ENCODE measurements around the gene TBC1D1. TPM values are rescaled to one million over a fixed set of nuclear protein-coding genes. Genes with fewer than 3 reads are reported as not detected.
A peak's percentile ranks its signal among the peaks of the same experiment; 100 is the strongest.
"Not testable (repeated sequence)": the region's sequence is repeated elsewhere in the genome, so short reads cannot be mapped to it uniquely, and the experiment has no call there.

Gene TBC1D1
- total RNA-seq, 4 donors from 2014 or later: 206 to 258 (median 221) TPM

GRCh38 chr4:38015886-38016515 lies 125.1 kb downstream of the TBC1D1 start:
- H3K4me1 ChIP-seq: peaks cover 27 to 53% (median 49%) of the 10 kb centered on the region in 4 donors
- intact Hi-C loops (cut with DNase I): no loop called here
- peaks cover 4 to 40% (median 13%) of the 10 kb centered on the region in 4 donors for H3K36me3 ChIP-seq
- H3K27ac ChIP-seq (replicated peaks in 1 of 4): peak overlapping the region; percentile 64 to 78 (median 71)
- DNase-seq (ENCODE audit: extremely low spot score): no peak
- H3K9me3 ChIP-seq: no peaks in the 10 kb centered on the region
- 58% methylated on average over 7 of the region's 7 CpGs for WGBS
- no peaks in the 10 kb centered on the region for H3K27me3 ChIP-seq
- no peak overlapping the region for H3K4me3 ChIP-seq
- no peak for TF ChIP-seq POLR2A (IDR thresholded peaks at IDR 0.05; ENCODE audit: low read depth)
- no peak for TF ChIP-seq CTCF (IDR thresholded peaks at IDR 0.05)
- TF ChIP-seq POLR2AphosphoS5 (IDR thresholded peaks at IDR 0.05): no peak
- peak; percentile 39 for TF ChIP-seq EP300 (IDR thresholded peaks at IDR 0.05)

- intact Hi-C loops (cut with DNase I): no loop called here
- TF ChIP-seq POLR2A (IDR thresholded peaks at IDR 0.05; ENCODE audit: low read depth) (no peak), EP300 (IDR thresholded peaks at IDR 0.05) (no peak), CTCF (IDR thresholded peaks at IDR 0.05) (no peak)
- Histone ChIP-seq H3K27ac (replicated peaks in 1 of 4) (peak overlapping the region; percentile 64 to 78 (median 71)), H3K4me3 (no peak overlapping the region), H3K27me3 (no peaks in the 10 kb centered on the region), H3K4me1 (peaks cover 26 to 48% (median 46%) of the 10 kb centered on the region in 4 donors), H3K36me3 (peaks cover 5 to 47% (median 20%) of the 10 kb centered on the region in 4 donors), H3K9me3 (no peaks in the 10 kb centered on the region)
- 92% methylated on average over 2 of the region's 2 CpGs for WGBS
- DNase-seq (ENCODE audit: extremely low spot score): no peak
Measured at GRCh38 chr4:38016698-38017097, 125.8 kb downstream of the TBC1D1 start.

- Histone ChIP-seq H3K4me1 (peaks cover 19 to 46% (median 41%) of the 10 kb centered on the region in 4 donors), H3K36me3 (peaks cover 5 to 56% (median 26%) of the 10 kb centered on the region in 4 donors), H3K27ac (replicated peaks in 1 of 4) (peak overlapping the region in 1 of 4 donors; percentile 6), H3K9me3 (no peaks in the 10 kb centered on the region), H3K27me3 (no peaks in the 10 kb centered on the region), H3K4me3 (no peak overlapping the region)
- TF ChIP-seq EP300 (IDR thresholded peaks at IDR 0.05) (no peak), CTCF (IDR thresholded peaks at IDR 0.05) (no peak), POLR2AphosphoS5 (IDR thresholded peaks at IDR 0.05) (no peak), POLR2A (IDR thresholded peaks at IDR 0.05; ENCODE audit: low read depth) (no peak)
- intact Hi-C loops (cut with DNase I): no loop called here
- WGBS: 93% methylated on average over 5 of the region's 5 CpGs
- DNase-seq (ENCODE audit: extremely low spot score): no peak
Measured at GRCh38 chr4:38017609-38018008, 126.7 kb downstream of the TBC1D1 start.

GRCh38 chr4:38020386-38020785 lies 129.5 kb downstream of the TBC1D1 start:
- H3K9me3 ChIP-seq: no peaks in the 10 kb centered on the region
- TF ChIP-seq CTCF (IDR thresholded peaks at IDR 0.05) (no peak), POLR2AphosphoS5 (IDR thresholded peaks at IDR 0.05) (no peak), POLR2A (IDR thresholded peaks at IDR 0.05; ENCODE audit: low read depth) (no peak), EP300 (IDR thresholded peaks at IDR 0.05) (no peak)
- H3K4me3 ChIP-seq: no peak overlapping the region
- 99% methylated on average over 7 of the region's 7 CpGs for WGBS
- no peak overlapping the region for H3K27ac ChIP-seq (replicated peaks in 1 of 4)
- H3K27me3 ChIP-seq: no peaks in the 10 kb centered on the region
- peaks cover 8 to 49% (median 45%) of the 10 kb centered on the region in 4 donors for H3K4me1 ChIP-seq
- intact Hi-C loops (cut with DNase I): no loop called here
- no peak for DNase-seq (ENCODE audit: extremely low spot score)
- H3K36me3 ChIP-seq: peaks cover 5 to 54% (median 19%) of the 10 kb centered on the region in 4 donors

- H3K4me1 ChIP-seq: peaks cover 4 to 46% (median 42%) of the 10 kb centered on the region in 4 donors
Measured at GRCh38 chr4:38020961-38021360, 130.1 kb downstream of the TBC1D1 start.

More at GRCh38 chr4:38020961-38021360, 130.1 kb downstream of the TBC1D1 start:
- intact Hi-C loops (cut with DNase I); DNase-seq (ENCODE audit: extremely low spot score); H3K27me3 ChIP-seq; H3K9me3 ChIP-seq; H3K4me3 ChIP-seq: not testable (repeated sequence)
- Histone ChIP-seq H3K36me3 (peaks cover 5 to 51% (median 19%) of the 10 kb centered on the region in 4 donors), H3K27ac (replicated peaks in 1 of 4) (peak overlapping the region in 2 of 4 donors; percentile 3 to 15)
- 95% methylated on average over 4 of the region's 4 CpGs for WGBS

Data from esophagus muscularis mucosa (tissue), 4 donors.